SU-DHL-6 (cell line): ENCODE measurements around the gene ATP11A.

Experiments
- H2AFZ ChIP-seq: fragments of 200-600 bp; sonication (generic); 2 replicates; pipeline ENCODE4 v1.6.1; 2014; ENCODE audit warnings: low read depth, mild to moderate bottlenecking, moderate library complexity, mixed read lengths, antibody characterized with exemption, low read length; ENCODE audit not compliant: severe bottlenecking
- H3F3A ChIP-seq: fragments of 200-600 bp; shearing (Covaris generic); 2 replicates; pipeline ENCODE4 v1.6.0; 2016; ENCODE audit warnings: antibody characterized with exemption, mild to moderate bottlenecking; ENCODE audit not compliant: insufficient read depth
- H3K27ac ChIP-seq: fragments of 200-600 bp; sonication (generic); 2 replicates; pipeline ENCODE4 v1.5.1; 2016; ENCODE audit warnings: low read depth, mild to moderate bottlenecking, low read length, moderate library complexity, mixed read lengths
- H3K27me3 ChIP-seq: fragments of 200-600 bp; sonication (generic), shearing (Covaris generic); 2 replicates; pipeline ENCODE4 v1.6.0; 2014; ENCODE audit warnings: mild to moderate bottlenecking, low read length
- H3K36me3 ChIP-seq: fragments of 200-600 bp; sonication (generic); 2 replicates; pipeline ENCODE4 v1.6.1; 2014; ENCODE audit warnings: mild to moderate bottlenecking, low read length, mixed read lengths
- H3K4me2 ChIP-seq: fragments of 300-600, 200-600 bp; shearing (Covaris generic), sonication (generic); 2 replicates; pipeline ENCODE4 v1.6.0; 2014; ENCODE audit warnings: low read length, low read depth, mild to moderate bottlenecking; ENCODE audit not compliant: poor library complexity, severe bottlenecking
- H3K4me3 ChIP-seq: fragments of 200-600 bp; sonication (generic); 2 replicates; pipeline ENCODE4 v1.5.1; 2014; ENCODE audit warnings: antibody characterized with exemption, low read length, mild to moderate bottlenecking, mixed read lengths; ENCODE audit not compliant: insufficient read depth, poor library complexity, severe bottlenecking
- H3K79me2 ChIP-seq: fragments of 200-600 bp; sonication (generic); 2 replicates; pipeline ENCODE4 v1.6.1; 2014; ENCODE audit warnings: mild to moderate bottlenecking, low read length, moderate library complexity; ENCODE audit not compliant: insufficient read depth
- H3K9ac ChIP-seq: fragments of 200-600 bp; sonication (generic); 2 replicates; pipeline ENCODE4 v1.7.0; 2014; ENCODE audit warnings: mild to moderate bottlenecking, low read length
- H3K9me2 ChIP-seq: fragments of 200-600 bp; sonication (generic); replicated peaks from 2 replicates; pipeline ENCODE4 v1.6.1; 2014; ENCODE audit warnings: low read length; ENCODE audit not compliant: insufficient read depth
- H3K9me3 ChIP-seq: fragments of 200-600 bp; sonication (generic); 2 replicates; pipeline ENCODE4 v1.6.1; 2014; ENCODE audit warnings: low read length, mixed read lengths; ENCODE audit not compliant: insufficient read depth
- H4K20me1 ChIP-seq: fragments of 200-600 bp; sonication (generic); 2 replicates; pipeline ENCODE4 v1.6.1; 2014; ENCODE audit warnings: low read depth, mild to moderate bottlenecking, antibody characterized with exemption, low read length, moderate library complexity, mixed read lengths
- EZH2phosphoT487 ChIP-seq: fragments of 200-600 bp; sonication (generic), shearing (Covaris generic); conservative IDR thresholded peaks from 2 replicates; pipeline ENCODE4 v1.6.1; 2018; ENCODE audit warnings: mild to moderate bottlenecking, antibody characterized with exemption, low read length, moderate library complexity, mixed read lengths
- TF ChIP-seq, protein P1 (sequence below): fragments of 200-600 bp; sonication (generic); IDR thresholded peaks from one replicate; pipeline ENCODE4 v1.5.1; 2017; ENCODE audit warnings: antibody characterized with exemption, mild to moderate bottlenecking, low read length, moderate library complexity; ENCODE audit not compliant: insufficient read depth, poor library complexity, severe bottlenecking

ATP11A gene

DNA sequence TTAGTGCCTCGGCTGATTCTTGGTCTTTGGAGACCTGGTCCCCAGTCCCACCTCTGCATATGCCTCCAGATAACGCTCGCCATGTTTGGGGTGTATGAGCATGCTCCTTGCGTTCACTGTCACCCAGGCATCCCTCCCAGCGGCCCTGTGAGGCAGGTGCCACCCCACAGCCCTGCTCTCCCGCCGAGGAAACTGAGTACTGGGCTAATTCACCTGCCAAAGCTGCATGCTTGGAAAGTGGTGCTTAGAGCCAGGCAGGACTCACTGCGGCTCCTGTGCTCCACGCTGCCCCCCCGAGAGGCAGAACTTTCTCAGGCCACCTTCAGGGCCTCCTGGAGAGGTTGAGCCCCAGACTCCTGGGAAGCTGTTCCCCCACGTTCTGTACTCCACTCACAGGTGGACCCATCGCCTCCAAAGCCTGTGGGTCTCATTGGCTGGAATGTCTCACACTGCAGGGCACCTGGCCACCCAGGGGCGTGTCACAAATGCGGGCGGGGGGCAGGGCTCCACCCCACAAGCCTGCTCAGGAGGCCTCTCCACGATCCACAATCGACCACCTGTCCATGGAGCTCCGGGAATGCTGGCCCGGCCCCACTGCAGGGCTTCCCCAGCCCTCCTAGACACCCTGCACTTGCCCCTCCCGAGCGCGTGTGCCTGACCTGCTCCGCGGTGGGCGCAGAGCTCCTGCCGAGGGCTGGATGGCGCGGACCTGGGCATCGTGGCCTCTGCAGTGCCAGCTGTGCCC lies 64.6 kb downstream of the ATP11A start:
- Histone ChIP-seq H2AFZ (no peak overlapping the region), H3K4me3 (no peak overlapping the region), H3K9me2 (no peaks in the 10 kb centered on the region), H3K27me3 (no peaks in the 10 kb centered on the region), H3K4me2 (no peak overlapping the region), H3K36me3 (no peaks in the 10 kb centered on the region), H3K9ac (no peak overlapping the region), H3K27ac (no peak overlapping the region), H3F3A (no peaks in the 10 kb centered on the region), H3K79me2 (no peaks in the 10 kb centered on the region), H4K20me1 (no peaks in the 10 kb centered on the region), H3K9me3 (peaks cover 7% of the 10 kb centered on the region; the same call in 1 of the 2 replicates)
- TF ChIP-seq EZH2phosphoT487, result no peak
- TF ChIP-seq, protein P1, sequence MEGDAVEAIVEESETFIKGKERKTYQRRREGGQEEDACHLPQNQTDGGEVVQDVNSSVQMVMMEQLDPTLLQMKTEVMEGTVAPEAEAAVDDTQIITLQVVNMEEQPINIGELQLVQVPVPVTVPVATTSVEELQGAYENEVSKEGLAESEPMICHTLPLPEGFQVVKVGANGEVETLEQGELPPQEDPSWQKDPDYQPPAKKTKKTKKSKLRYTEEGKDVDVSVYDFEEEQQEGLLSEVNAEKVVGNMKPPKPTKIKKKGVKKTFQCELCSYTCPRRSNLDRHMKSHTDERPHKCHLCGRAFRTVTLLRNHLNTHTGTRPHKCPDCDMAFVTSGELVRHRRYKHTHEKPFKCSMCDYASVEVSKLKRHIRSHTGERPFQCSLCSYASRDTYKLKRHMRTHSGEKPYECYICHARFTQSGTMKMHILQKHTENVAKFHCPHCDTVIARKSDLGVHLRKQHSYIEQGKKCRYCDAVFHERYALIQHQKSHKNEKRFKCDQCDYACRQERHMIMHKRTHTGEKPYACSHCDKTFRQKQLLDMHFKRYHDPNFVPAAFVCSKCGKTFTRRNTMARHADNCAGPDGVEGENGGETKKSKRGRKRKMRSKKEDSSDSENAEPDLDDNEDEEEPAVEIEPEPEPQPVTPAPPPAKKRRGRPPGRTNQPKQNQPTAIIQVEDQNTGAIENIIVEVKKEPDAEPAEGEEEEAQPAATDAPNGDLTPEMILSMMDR, result no peak

DNA sequence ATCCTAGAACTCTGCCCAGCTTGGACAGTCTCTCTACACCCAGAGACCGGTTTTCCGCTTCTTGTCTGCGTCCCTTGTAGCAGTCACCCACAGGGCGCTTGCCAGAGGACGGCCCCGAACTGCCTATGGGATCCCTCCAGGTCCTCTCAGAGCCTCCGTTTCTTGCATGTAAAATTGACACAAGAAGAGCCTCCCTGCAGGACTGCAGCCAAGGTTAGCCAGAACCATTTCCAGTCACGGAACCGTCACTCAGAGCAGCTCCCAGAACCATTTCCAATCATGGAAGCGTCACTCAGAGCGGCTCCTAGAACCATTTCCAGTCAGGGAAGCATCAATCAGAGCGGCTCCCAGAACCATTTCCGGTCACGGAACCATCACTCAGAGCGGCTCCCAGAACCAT lies 65.5 kb downstream of the ATP11A start:
- H3K9me3 ChIP-seq, result peaks cover 7% of the 10 kb centered on the region; the same call in 1 of the 2 replicates
- TF ChIP-seq, protein P1, result no peak
- TF ChIP-seq EZH2phosphoT487, result no peak
- no peak overlapping the region for H3K4me2 ChIP-seq
- H2AFZ ChIP-seq, result no peak overlapping the region
- H3K79me2 ChIP-seq, result no peaks in the 10 kb centered on the region
- H3K9ac ChIP-seq, result no peak overlapping the region
- H3K27me3 ChIP-seq, result no peaks in the 10 kb centered on the region
- no peak overlapping the region for H3K27ac ChIP-seq
- H3F3A ChIP-seq, result no peaks in the 10 kb centered on the region
- H4K20me1 ChIP-seq, result no peaks in the 10 kb centered on the region
- no peaks in the 10 kb centered on the region for H3K9me2 ChIP-seq
- H3K36me3 ChIP-seq, result no peaks in the 10 kb centered on the region
- H3K4me3 ChIP-seq, result no peak overlapping the region

DNA sequence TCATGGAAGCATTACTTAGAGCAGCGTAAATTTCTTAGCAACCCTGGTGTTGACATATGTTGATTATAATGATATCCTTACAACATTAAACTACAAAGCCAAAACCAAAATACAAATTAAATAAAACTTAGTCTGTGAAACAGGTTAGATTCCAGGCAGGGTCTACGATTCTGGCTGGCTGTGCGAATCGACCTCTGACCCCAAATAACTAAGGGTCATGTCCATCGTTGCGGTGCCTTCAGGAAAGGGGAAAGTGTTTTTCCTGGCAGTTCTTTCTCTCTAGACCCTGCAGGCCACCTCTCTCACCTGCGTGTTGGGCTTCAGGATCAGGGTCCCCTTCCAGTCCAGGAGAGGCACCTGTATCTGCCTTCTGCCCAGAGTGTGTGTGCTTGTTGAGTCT lies 66.2 kb downstream of the ATP11A start:
- H3K27ac ChIP-seq, result no peak overlapping the region
- no peaks in the 10 kb centered on the region for H3K9me2 ChIP-seq
- H3F3A ChIP-seq, result no peaks in the 10 kb centered on the region
- H4K20me1 ChIP-seq, result no peaks in the 10 kb centered on the region
- H3K36me3 ChIP-seq, result no peaks in the 10 kb centered on the region
- H3K79me2 ChIP-seq, result no peaks in the 10 kb centered on the region
- no peak overlapping the region for H3K4me3 ChIP-seq
- TF ChIP-seq, protein P1, result no peak
- no peak for TF ChIP-seq EZH2phosphoT487
- H3K4me2 ChIP-seq, result no peak overlapping the region
- no peak overlapping the region for H2AFZ ChIP-seq
- H3K9me3 ChIP-seq, result peaks cover 7% of the 10 kb centered on the region; the same call in 1 of the 2 replicates
- no peaks in the 10 kb centered on the region for H3K27me3 ChIP-seq
- H3K9ac ChIP-seq, result no peak overlapping the region
